HEK293 (cell line): Measurements from ENCODE around the gene VWF.

Source experiments
- KLF16 ChIP-seq: fragments of 450-650 bp; formaldehyde crosslinking; IDR thresholded peaks from 2 replicates; pipeline ENCODE4 v1.5.1; 2017; ENCODE audit warnings: missing biosample characterization, missing genetic modification characterization
- KLF8 ChIP-seq: fragments of 450-650 bp; formaldehyde crosslinking; IDR thresholded peaks from 2 replicates; pipeline ENCODE4 v1.5.1; 2016; ENCODE audit warnings: missing biosample characterization, missing genetic modification characterization
- OVOL3 ChIP-seq: fragments of 450-650 bp; formaldehyde crosslinking; IDR thresholded peaks from 2 replicates; pipeline ENCODE4 v1.5.1; 2016; ENCODE audit warnings: missing biosample characterization, missing genetic modification characterization
- SP3 ChIP-seq: fragments of 450-650 bp; formaldehyde crosslinking; IDR thresholded peaks from 2 replicates; pipeline ENCODE4 v1.5.1; 2016; ENCODE audit warnings: missing biosample characterization, missing genetic modification characterization
- WT1 ChIP-seq: fragments of 450-650 bp; formaldehyde crosslinking; IDR thresholded peaks from 2 replicates; pipeline ENCODE4 v1.5.1; 2016; ENCODE audit warnings: missing biosample characterization, missing genetic modification characterization
- ZIC2 ChIP-seq: fragments of 450-650 bp; formaldehyde crosslinking; IDR thresholded peaks from 2 replicates; pipeline ENCODE4 v1.5.1; 2016; ENCODE audit warnings: missing biosample characterization, missing genetic modification characterization
- ZNF140 ChIP-seq: fragments of 450-650 bp; formaldehyde crosslinking; IDR thresholded peaks from 2 replicates; pipeline ENCODE4 v1.5.1; 2016; ENCODE audit warnings: missing biosample characterization, missing genetic modification characterization
- ZNF155 ChIP-seq: fragments of 450-650 bp; formaldehyde crosslinking; IDR thresholded peaks from 2 replicates; pipeline ENCODE4 v1.5.1; 2016; ENCODE audit warnings: missing biosample characterization, missing genetic modification characterization
- ZNF214 ChIP-seq: fragments of 450-650 bp; formaldehyde crosslinking; IDR thresholded peaks from 2 replicates; pipeline ENCODE4 v1.5.1; 2017; ENCODE audit warnings: missing biosample characterization, mild to moderate bottlenecking, missing genetic modification characterization, borderline replicate concordance
- ZNF23 ChIP-seq: fragments of 450-650 bp; formaldehyde crosslinking; IDR thresholded peaks from 2 replicates; pipeline ENCODE4 v1.5.1; 2016; ENCODE audit warnings: missing biosample characterization, missing genetic modification characterization, borderline replicate concordance
- ZNF266 ChIP-seq: fragments of 450-650 bp; formaldehyde crosslinking; IDR thresholded peaks from 2 replicates; pipeline ENCODE4 v1.5.1; 2016; ENCODE audit warnings: missing biosample characterization, missing genetic modification characterization, low read depth
- ZNF302 ChIP-seq: fragments of 450-650 bp; formaldehyde crosslinking; IDR thresholded peaks from 2 replicates; pipeline ENCODE4 v1.5.1; 2016; ENCODE audit warnings: missing biosample characterization, missing genetic modification characterization, low read depth
- ZNF404 ChIP-seq: fragments of 450-650 bp; formaldehyde crosslinking; IDR thresholded peaks from 2 replicates; pipeline ENCODE4 v1.5.1; 2017; ENCODE audit warnings: missing biosample characterization, missing genetic modification characterization
- ZNF560 ChIP-seq: fragments of 450-650 bp; formaldehyde crosslinking; IDR thresholded peaks from 2 replicates; pipeline ENCODE4 v1.5.1; 2017; ENCODE audit warnings: missing biosample characterization, missing genetic modification characterization, borderline replicate concordance
- ZNF571 ChIP-seq: fragments of 450-650 bp; formaldehyde crosslinking; IDR thresholded peaks from 2 replicates; pipeline ENCODE4 v1.5.0; 2017; ENCODE audit warnings: missing biosample characterization, missing genetic modification characterization
- ZNF621 ChIP-seq: fragments of 450-650 bp; formaldehyde crosslinking; IDR thresholded peaks from 2 replicates; pipeline ENCODE4 v1.5.1; 2017; ENCODE audit warnings: missing biosample characterization, missing genetic modification characterization
- ZNF660 ChIP-seq: fragments of 450-650 bp; IDR thresholded peaks from 2 replicates; pipeline ENCODE4 v1.5.1; 2018; ENCODE audit warnings: missing biosample characterization, mild to moderate bottlenecking, missing genetic modification characterization
- ZNF843 ChIP-seq: fragments of 450-650 bp; formaldehyde crosslinking; IDR thresholded peaks from 2 replicates; pipeline ENCODE4 v1.5.1; 2016; ENCODE audit warnings: missing biosample characterization, missing genetic modification characterization
- TF ChIP-seq, protein P1 (sequence below): fragments of 450-650 bp; formaldehyde crosslinking; IDR thresholded peaks from 2 replicates; pipeline ENCODE4 v1.5.1; 2016; ENCODE audit warnings: missing biosample characterization, missing genetic modification characterization, low read depth
- TF ChIP-seq, protein P2 (sequence below): fragments of 450-650 bp; formaldehyde crosslinking; conservative IDR thresholded peaks from 2 replicates; pipeline ENCODE4 v1.5.1; 2016; ENCODE audit warnings: low read depth, missing biosample characterization, missing genetic modification characterization
- TF ChIP-seq, protein P3 (sequence below): fragments of 450-650 bp; formaldehyde crosslinking; IDR thresholded peaks from 2 replicates; pipeline ENCODE4 v1.5.1; 2017; ENCODE audit warnings: missing biosample characterization, missing genetic modification characterization
- TF ChIP-seq, protein P4 (sequence below): fragments of 450-650 bp; formaldehyde crosslinking; IDR thresholded peaks from 2 replicates; pipeline ENCODE4 v1.5.1; 2017; ENCODE audit warnings: missing biosample characterization, missing genetic modification characterization
- TF ChIP-seq, protein P5 (sequence below): fragments of 450-650 bp; formaldehyde crosslinking; IDR thresholded peaks from 2 replicates; pipeline ENCODE4 v1.5.1; 2016; ENCODE audit warnings: missing biosample characterization, missing genetic modification characterization, borderline replicate concordance
- TF ChIP-seq, protein P6 (sequence below): fragments of 450-650 bp; formaldehyde crosslinking; IDR thresholded peaks from 2 replicates; pipeline ENCODE4 v1.5.1; 2016; ENCODE audit warnings: missing biosample characterization, missing genetic modification characterization

Gene VWF

DNA sequence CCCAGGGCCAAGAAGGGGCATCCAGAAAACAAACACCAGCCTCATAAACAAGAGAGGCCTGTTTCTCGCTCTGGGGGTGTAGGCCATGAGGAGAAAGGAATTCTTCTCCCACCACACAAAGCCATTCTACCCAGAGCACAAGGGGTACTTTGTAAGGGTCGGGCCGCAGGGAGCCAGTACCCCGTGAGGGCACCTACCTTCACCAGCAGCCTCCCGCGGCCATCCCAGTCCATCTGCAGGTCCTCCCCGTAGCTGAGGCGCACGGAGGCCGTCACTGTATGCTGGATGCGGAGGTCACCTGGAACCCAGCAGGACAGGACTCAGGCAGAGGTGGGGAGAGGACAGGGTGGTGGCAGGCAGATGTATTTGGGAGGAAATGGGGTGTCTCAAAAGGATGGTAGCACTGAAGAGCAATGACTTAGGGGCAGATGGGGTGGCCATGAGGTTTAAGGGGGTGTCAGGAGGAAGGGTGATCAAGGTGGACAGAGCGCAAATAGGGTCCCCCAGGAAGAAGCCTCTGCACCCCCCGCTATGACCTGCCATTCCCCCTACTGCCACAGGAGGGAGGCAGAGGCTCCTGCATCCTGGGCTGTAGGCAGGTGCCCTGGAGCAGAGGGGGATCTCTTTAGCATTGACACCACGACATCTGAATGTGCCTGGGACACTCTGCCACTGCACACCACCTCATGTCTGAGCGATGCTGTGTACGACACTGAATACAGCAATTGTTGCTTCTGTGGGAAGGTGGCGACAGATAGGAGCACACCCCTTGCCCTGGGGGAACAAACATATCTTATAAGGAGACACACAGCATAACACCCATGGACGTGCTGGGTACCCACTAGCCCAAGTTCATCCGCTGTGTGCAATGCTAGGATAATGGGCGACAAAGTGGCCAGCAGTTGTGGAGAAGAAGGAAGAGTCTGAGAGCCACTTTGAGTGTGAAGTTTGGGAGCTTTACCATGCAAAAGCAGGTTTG, 61.4 kb downstream of the VWF start (continued):
- TF ChIP-seq ZNF843 (tag by site-specific recombination), result no peak
- no peak for TF ChIP-seq SP3 (tag by site-specific recombination)
- TF ChIP-seq ZNF571 (tag by site-specific recombination), result no peak
- no peak for TF ChIP-seq ZNF302 (tag by site-specific recombination)
- TF ChIP-seq WT1 (tag by site-specific recombination), result no peak
- no peak for TF ChIP-seq ZNF266 (tag by site-specific recombination)
- no peak for TF ChIP-seq OVOL3 (tag by site-specific recombination)
- TF ChIP-seq KLF8 (tag by site-specific recombination), result no peak
- no peak for TF ChIP-seq ZNF214
- TF ChIP-seq, protein P1, sequence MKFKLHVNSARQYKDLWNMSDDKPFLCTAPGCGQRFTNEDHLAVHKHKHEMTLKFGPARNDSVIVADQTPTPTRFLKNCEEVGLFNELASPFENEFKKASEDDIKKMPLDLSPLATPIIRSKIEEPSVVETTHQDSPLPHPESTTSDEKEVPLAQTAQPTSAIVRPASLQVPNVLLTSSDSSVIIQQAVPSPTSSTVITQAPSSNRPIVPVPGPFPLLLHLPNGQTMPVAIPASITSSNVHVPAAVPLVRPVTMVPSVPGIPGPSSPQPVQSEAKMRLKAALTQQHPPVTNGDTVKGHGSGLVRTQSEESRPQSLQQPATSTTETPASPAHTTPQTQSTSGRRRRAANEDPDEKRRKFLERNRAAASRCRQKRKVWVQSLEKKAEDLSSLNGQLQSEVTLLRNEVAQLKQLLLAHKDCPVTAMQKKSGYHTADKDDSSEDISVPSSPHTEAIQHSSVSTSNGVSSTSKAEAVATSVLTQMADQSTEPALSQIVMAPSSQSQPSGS (tag by site-specific recombination), result no peak
- TF ChIP-seq, protein P2, sequence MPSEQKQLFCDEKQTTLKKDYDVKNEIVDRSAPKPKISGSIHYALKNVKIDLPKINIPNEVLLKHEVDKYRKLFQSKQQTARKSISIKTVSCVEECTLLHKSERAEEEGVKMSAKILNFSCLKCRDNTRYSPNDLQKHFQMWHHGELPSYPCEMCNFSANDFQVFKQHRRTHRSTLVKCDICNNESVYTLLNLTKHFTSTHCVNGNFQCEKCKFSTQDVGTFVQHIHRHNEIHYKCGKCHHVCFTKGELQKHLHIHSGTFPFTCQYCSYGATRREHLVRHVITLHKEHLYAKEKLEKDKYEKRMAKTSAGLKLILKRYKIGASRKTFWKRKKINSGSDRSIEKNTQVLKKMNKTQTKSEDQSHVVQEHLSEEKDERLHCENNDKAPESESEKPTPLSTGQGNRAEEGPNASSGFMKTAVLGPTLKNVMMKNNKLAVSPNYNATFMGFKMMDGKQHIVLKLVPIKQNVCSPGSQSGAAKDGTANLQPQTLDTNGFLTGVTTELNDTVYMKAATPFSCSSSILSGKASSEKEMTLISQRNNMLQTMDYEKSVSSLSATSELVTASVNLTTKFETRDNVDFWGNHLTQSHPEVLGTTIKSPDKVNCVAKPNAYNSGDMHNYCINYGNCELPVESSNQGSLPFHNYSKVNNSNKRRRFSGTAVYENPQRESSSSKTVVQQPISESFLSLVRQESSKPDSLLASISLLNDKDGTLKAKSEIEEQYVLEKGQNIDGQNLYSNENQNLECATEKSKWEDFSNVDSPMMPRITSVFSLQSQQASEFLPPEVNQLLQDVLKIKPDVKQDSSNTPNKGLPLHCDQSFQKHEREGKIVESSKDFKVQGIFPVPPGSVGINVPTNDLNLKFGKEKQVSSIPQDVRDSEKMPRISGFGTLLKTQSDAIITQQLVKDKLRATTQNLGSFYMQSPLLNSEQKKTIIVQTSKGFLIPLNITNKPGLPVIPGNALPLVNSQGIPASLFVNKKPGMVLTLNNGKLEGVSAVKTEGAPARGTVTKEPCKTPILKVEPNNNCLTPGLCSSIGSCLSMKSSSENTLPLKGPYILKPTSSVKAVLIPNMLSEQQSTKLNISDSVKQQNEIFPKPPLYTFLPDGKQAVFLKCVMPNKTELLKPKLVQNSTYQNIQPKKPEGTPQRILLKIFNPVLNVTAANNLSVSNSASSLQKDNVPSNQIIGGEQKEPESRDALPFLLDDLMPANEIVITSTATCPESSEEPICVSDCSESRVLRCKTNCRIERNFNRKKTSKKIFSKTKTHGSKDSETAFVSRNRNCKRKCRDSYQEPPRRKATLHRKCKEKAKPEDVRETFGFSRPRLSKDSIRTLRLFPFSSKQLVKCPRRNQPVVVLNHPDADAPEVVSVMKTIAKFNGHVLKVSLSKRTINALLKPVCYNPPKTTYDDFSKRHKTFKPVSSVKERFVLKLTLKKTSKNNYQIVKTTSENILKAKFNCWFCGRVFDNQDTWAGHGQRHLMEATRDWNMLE (tag by site-specific recombination), result no peak
- TF ChIP-seq, protein P3, sequence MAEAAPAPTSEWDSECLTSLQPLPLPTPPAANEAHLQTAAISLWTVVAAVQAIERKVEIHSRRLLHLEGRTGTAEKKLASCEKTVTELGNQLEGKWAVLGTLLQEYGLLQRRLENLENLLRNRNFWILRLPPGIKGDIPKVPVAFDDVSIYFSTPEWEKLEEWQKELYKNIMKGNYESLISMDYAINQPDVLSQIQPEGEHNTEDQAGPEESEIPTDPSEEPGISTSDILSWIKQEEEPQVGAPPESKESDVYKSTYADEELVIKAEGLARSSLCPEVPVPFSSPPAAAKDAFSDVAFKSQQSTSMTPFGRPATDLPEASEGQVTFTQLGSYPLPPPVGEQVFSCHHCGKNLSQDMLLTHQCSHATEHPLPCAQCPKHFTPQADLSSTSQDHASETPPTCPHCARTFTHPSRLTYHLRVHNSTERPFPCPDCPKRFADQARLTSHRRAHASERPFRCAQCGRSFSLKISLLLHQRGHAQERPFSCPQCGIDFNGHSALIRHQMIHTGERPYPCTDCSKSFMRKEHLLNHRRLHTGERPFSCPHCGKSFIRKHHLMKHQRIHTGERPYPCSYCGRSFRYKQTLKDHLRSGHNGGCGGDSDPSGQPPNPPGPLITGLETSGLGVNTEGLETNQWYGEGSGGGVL (tag by site-specific recombination), result no peak
- TF ChIP-seq, protein P4, sequence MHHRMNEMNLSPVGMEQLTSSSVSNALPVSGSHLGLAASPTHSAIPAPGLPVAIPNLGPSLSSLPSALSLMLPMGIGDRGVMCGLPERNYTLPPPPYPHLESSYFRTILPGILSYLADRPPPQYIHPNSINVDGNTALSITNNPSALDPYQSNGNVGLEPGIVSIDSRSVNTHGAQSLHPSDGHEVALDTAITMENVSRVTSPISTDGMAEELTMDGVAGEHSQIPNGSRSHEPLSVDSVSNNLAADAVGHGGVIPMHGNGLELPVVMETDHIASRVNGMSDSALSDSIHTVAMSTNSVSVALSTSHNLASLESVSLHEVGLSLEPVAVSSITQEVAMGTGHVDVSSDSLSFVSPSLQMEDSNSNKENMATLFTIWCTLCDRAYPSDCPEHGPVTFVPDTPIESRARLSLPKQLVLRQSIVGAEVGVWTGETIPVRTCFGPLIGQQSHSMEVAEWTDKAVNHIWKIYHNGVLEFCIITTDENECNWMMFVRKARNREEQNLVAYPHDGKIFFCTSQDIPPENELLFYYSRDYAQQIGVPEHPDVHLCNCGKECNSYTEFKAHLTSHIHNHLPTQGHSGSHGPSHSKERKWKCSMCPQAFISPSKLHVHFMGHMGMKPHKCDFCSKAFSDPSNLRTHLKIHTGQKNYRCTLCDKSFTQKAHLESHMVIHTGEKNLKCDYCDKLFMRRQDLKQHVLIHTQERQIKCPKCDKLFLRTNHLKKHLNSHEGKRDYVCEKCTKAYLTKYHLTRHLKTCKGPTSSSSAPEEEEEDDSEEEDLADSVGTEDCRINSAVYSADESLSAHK (tag by site-specific recombination), result no peak; the same call in 1 of the 2 replicates
- TF ChIP-seq ZIC2, result peak; percentile 81
- TF ChIP-seq ZNF23, result no peak
- TF ChIP-seq KLF16 (tag by site-specific recombination), result no peak
- TF ChIP-seq ZNF660 (tag by site-specific recombination), result no peak
- no peak for TF ChIP-seq ZNF621 (tag by site-specific recombination)
- no peak for TF ChIP-seq ZNF155 (tag by site-specific recombination)
- no peak for TF ChIP-seq ZNF140 (tag by site-specific recombination)
- TF ChIP-seq, protein P5, sequence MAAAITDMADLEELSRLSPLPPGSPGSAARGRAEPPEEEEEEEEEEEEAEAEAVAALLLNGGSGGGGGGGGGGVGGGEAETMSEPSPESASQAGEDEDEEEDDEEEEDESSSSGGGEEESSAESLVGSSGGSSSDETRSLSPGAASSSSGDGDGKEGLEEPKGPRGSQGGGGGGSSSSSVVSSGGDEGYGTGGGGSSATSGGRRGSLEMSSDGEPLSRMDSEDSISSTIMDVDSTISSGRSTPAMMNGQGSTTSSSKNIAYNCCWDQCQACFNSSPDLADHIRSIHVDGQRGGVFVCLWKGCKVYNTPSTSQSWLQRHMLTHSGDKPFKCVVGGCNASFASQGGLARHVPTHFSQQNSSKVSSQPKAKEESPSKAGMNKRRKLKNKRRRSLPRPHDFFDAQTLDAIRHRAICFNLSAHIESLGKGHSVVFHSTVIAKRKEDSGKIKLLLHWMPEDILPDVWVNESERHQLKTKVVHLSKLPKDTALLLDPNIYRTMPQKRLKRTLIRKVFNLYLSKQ (tag by site-specific recombination), result no peak
- no peak for TF ChIP-seq ZNF560
- TF ChIP-seq ZNF404, result no peak
- TF ChIP-seq, protein P6, sequence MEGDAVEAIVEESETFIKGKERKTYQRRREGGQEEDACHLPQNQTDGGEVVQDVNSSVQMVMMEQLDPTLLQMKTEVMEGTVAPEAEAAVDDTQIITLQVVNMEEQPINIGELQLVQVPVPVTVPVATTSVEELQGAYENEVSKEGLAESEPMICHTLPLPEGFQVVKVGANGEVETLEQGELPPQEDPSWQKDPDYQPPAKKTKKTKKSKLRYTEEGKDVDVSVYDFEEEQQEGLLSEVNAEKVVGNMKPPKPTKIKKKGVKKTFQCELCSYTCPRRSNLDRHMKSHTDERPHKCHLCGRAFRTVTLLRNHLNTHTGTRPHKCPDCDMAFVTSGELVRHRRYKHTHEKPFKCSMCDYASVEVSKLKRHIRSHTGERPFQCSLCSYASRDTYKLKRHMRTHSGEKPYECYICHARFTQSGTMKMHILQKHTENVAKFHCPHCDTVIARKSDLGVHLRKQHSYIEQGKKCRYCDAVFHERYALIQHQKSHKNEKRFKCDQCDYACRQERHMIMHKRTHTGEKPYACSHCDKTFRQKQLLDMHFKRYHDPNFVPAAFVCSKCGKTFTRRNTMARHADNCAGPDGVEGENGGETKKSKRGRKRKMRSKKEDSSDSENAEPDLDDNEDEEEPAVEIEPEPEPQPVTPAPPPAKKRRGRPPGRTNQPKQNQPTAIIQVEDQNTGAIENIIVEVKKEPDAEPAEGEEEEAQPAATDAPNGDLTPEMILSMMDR (tag by site-specific recombination), result peak; percentile 85
